RWPE1 (cell line): ENCODE data around the gene CDH3.

ENCODE experiments used
- CTCF ChIA-PET: fragments of 350-600 bp; sonication (Branson Sonifier 250); formaldehyde crosslinking; extraction: SDS; loops from one replicate; lab custom pipeline; 2021; lab: Yijun Ruan, JAX
- POLR2A ChIA-PET: fragments of 400-600 bp; formaldehyde crosslinking; extraction: SDS; loops from one replicate; lab custom pipeline; 2020; ENCODE audit warnings: antibody characterized with exemption; ENCODE audit not compliant: low non-redundant PET; lab: Yijun Ruan, JAX
- DNase-seq: peaks from one replicate; pipeline ENCODE4 v3.0.0; 2012; ENCODE audit warnings: low spot score
- H3K27ac ChIP-seq: fragments of 450-650 bp; 2 replicates; pipeline ENCODE4 v1.5.1; 2017
- CTCF ChIP-seq: fragments of 450-650 bp; conservative IDR thresholded peaks from 2 replicates; pipeline ENCODE4 v1.5.1; 2017; ENCODE audit warnings: low read depth, mild to moderate bottlenecking

Gene CDH3

GRCh38 chr16:68664297-68664696 is 19.2 kb downstream of the CDH3 start:
- CTCF ChIA-PET = interaction anchor here (1.1 kb wide), 1 partner anchor 74 kb away, joined by 3 read pairs; no protein-coding TSS in a partner anchor
- no peak for DNase-seq
- no peak for TF ChIP-seq CTCF
- peak overlapping the region; percentile 91 for H3K27ac ChIP-seq
- POLR2A ChIA-PET = interaction anchor here (1.5 kb wide), 1 partner anchor 19 kb away, joined by 4 read pairs; the partner anchor contains the start of gene CDH3

- no peak for TF ChIP-seq CTCF
- CTCF ChIA-PET = no interaction called here
- peak overlapping the region; percentile 91 for H3K27ac ChIP-seq
- DNase-seq = peak; percentile 76
- POLR2A ChIA-PET = no interaction called here
These were observed 20.4 kb downstream of the CDH3 start for GRCh38 chr16:68665501-68665900.

GRCh38 chr16:68668266-68668665 is 23.2 kb downstream of the CDH3 start:
- peak overlapping the region; percentile 61 for H3K27ac ChIP-seq
- DNase-seq = peak; percentile 93
- POLR2A ChIA-PET = interaction anchor here (0.5 kb wide), 1 partner anchor 75 kb away, joined by 5 read pairs; no protein-coding TSS in a partner anchor
- no peak for TF ChIP-seq CTCF
- CTCF ChIA-PET = interaction anchor here (0.9 to 2.3 kb wide), 4 partner anchors 10 to 139 kb away, joined by 3 to 9 read pairs (median 6); partner anchors contain the start of gene CDH3

GRCh38 chr16:68676113-68676860 is 31.2 kb downstream of the CDH3 start:
- POLR2A ChIA-PET = no interaction called here
- TF ChIP-seq CTCF = no peak
- CTCF ChIA-PET = interaction anchor here (0.8 kb wide), 1 partner anchor 86 kb away, joined by 4 read pairs; no protein-coding TSS in a partner anchor
- H3K27ac ChIP-seq = peak overlapping the region; percentile 22; the same call in 1 of the 2 replicates
- DNase-seq = no peak

GRCh38 chr16:68681038-68681437 is 35.9 kb downstream of the CDH3 start:
- CTCF ChIA-PET = no interaction called here
- POLR2A ChIA-PET = no interaction called here
- no peak for TF ChIP-seq CTCF
- no peak for DNase-seq
- H3K27ac ChIP-seq = no peak overlapping the region

- POLR2A ChIA-PET = no interaction called here
- no peak for TF ChIP-seq CTCF
- DNase-seq = no peak
These were observed 40.8 kb downstream of the CDH3 start for GRCh38 chr16:68685685-68686478.

More at GRCh38 chr16:68685685-68686478, 40.8 kb downstream of the CDH3 start:
- CTCF ChIA-PET = no interaction called here
- H3K27ac ChIP-seq = peak overlapping the region; percentile 7; the same call in 1 of the 2 replicates
